GM18951 (cell line): ENCODE results near the gene ITGA6.
"Not testable (repeated sequence)": the region's sequence is repeated elsewhere in the genome, so short reads cannot be mapped to it uniquely, and the experiment has no call there.

Experiments used
- POLR2A ChIP-seq: IDR thresholded peaks from 4 replicates; pipeline ENCODE4 v1.6.1; 2011; ENCODE audit warnings: mild to moderate bottlenecking; ENCODE audit not compliant: insufficient read length, insufficient read depth; ENCODE audit errors: extremely low read depth
- in situ Hi-C: fragments of 300-500 bp; cut with MboI; formaldehyde crosslinking; loops from one replicate; pipeline ENCODE4 v1.12.0; 2022; ENCODE audit warnings: low sequenced_read_pairs, mixed read lengths, inconsistent platforms; ENCODE audit not compliant: unreplicated experiment

ITGA6 gene

GRCh38 chr2:172507199-172507598 lies 79.8 kb downstream of the ITGA6 start:
- no peak for TF ChIP-seq POLR2A
- in situ Hi-C loops = no loop called here

GRCh38 chr2:172510088-172510487 lies 82.7 kb downstream of the ITGA6 start:
- in situ Hi-C loops = no loop called here
- TF ChIP-seq POLR2A = no peak

- in situ Hi-C loops = no loop called here
- TF ChIP-seq POLR2A = no peak
Observed at GRCh38 chr2:172510548-172510947, 83.2 kb downstream of the ITGA6 start.

GRCh38 chr2:172512810-172513523 lies 85.6 kb downstream of the ITGA6 start:
- in situ Hi-C loops = no loop called here
- TF ChIP-seq POLR2A = no peak

- TF ChIP-seq POLR2A = no peak
- in situ Hi-C loops = no loop called here
Observed at GRCh38 chr2:172513524-172513900, 86.1 kb downstream of the ITGA6 start.

GRCh38 chr2:172513935-172514586 lies 86.7 kb downstream of the ITGA6 start:
- TF ChIP-seq POLR2A = no peak
- in situ Hi-C loops = no loop called here

GRCh38 chr2:172516299-172516698 lies 88.9 kb downstream of the ITGA6 start:
- in situ Hi-C loops = no loop called here
- TF ChIP-seq POLR2A = no peak

GRCh38 chr2:172518995-172519394 lies 91.6 kb downstream of the ITGA6 start:
- in situ Hi-C loops = no loop called here
- no peak for TF ChIP-seq POLR2A

- TF ChIP-seq POLR2A = no peak
- in situ Hi-C loops = no loop called here
Observed at GRCh38 chr2:172525601-172526000, 98.2 kb downstream of the ITGA6 start.

- in situ Hi-C loops = no loop called here
- TF ChIP-seq POLR2A = no peak
Observed at GRCh38 chr2:172531309-172531708, 103.9 kb downstream of the ITGA6 start.

- in situ Hi-C loops = not testable (repeated sequence)
Observed at GRCh38 chr2:172532461-172532860, 105.1 kb downstream of the ITGA6 start.

- no peak for TF ChIP-seq POLR2A
- in situ Hi-C loops = no loop called here
Observed at GRCh38 chr2:172533687-172534086, 106.3 kb downstream of the ITGA6 start.

- no peak for TF ChIP-seq POLR2A
- in situ Hi-C loops = no loop called here
Observed at GRCh38 chr2:172535119-172535518, 107.7 kb downstream of the ITGA6 start.

- in situ Hi-C loops = not testable (repeated sequence)
Observed at GRCh38 chr2:172537851-172538250, 110.5 kb downstream of the ITGA6 start.
